Endothelial cell of hepatic sinusoid (primary cell): ENCODE measurements around the gene BRIX1.
"Not testable (repeated sequence)": the region's sequence is repeated elsewhere in the genome, so short reads cannot be mapped to it uniquely, and the experiment has no call there.

Source experiments
- in situ Hi-C: cut with HindIII; loops from 2 replicates; pipeline ENCODE4 v1.10.0; 2017; ENCODE audit warnings: low sequenced_read_pairs

BRIX1 gene

GRCh38 chr5:34957857-34958690 lies 42.6 kb downstream of the BRIX1 start:
- in situ Hi-C loops = no loop called here

GRCh38 chr5:34959323-34959722 lies 43.8 kb downstream of the BRIX1 start:
- in situ Hi-C loops = no loop called here

GRCh38 chr5:34967540-34967939 lies 52.0 kb downstream of the BRIX1 start:
- in situ Hi-C loops = no loop called here

GRCh38 chr5:34968258-34968657 lies 52.7 kb downstream of the BRIX1 start:
- in situ Hi-C loops = no loop called here

- in situ Hi-C loops = no loop called here
Observed at GRCh38 chr5:34970552-34970951, 55.0 kb downstream of the BRIX1 start.

- in situ Hi-C loops = not testable (repeated sequence)
Observed at GRCh38 chr5:34971655-34972054, 56.1 kb downstream of the BRIX1 start.
